Adrenal gland (tissue), 12 donors: ENCODE results near the gene TRAPPC2L. TPM values are rescaled to one million over a fixed set of nuclear protein-coding genes. Genes with fewer than 3 reads are reported as not detected.

ENCODE experiments used
- DNase-seq, 7 donors: peaks; one replicate each; pipeline ENCODE4 v3.0.0-alpha.2; 2019 to 2020
- H3K27ac ChIP-seq, 5 donors: fragments of 200-600 bp; sonication (generic) in 4 of 5; 1 replicate in 3 of 5; 2 replicates in 2 of 5; pipeline versions ENCODE4 v1.5.1 to v1.8.0; 2016 to 2020; ENCODE audit warnings: mild to moderate bottlenecking in 1 of 5
- H3K27me3 ChIP-seq: fragments of 200-600 bp; 2 replicates; pipeline ENCODE4 v1.8.0; 2021
- H3K36me3 ChIP-seq, 2 donors: fragments of 200-600 bp; replicated peaks in 1 of 2; 1 replicate in 1 of 2; 2 replicates in 1 of 2; pipeline versions ENCODE4 v1.5.1 to v1.8.0; 2018 to 2022
- H3K4me1 ChIP-seq, 2 donors: fragments of 200-600 bp; replicated peaks in 1 of 2; 1 replicate in 1 of 2; 2 replicates in 1 of 2; pipeline versions ENCODE4 v1.5.1 to v1.8.0; 2018 to 2021
- H3K4me3 ChIP-seq, 4 donors: fragments of 200-600 bp; sonication (generic) in 3 of 4; one replicate each; pipeline ENCODE4 v1.5.1; 2016 to 2018
- H3K9me3 ChIP-seq, 3 donors: fragments of 200-600 bp; sonication (generic) in 1 of 3; replicated peaks in 1 of 3; 1 replicate in 2 of 3; 2 replicates in 1 of 3; pipeline versions ENCODE4 v1.5.1 to v1.8.0; 2016 to 2021
- POLR2A ChIP-seq, 2 donors: fragments of 450-650 bp; IDR thresholded peaks; one replicate each; pipeline ENCODE4 v1.6.1; 2017; ENCODE audit warnings: antibody characterized with exemption in 2 of 2, mild to moderate bottlenecking in 2 of 2, moderate library complexity in 1 of 2
- WGBS, 4 donors: extraction: QIAGEN DNeasy Blood & Tissue Kit in 2 of 4; methylation state at CpG; one replicate each; pipeline versions ENCODE4 v1.1.5 to v1.1.7; 2013 to 2017; 5-methylcytosine and 5-hydroxymethylcytosine counted together
- intact Hi-C, 2 donors: fragments of 100-400 bp; cut with DNase I; formaldehyde crosslinking; loops; one replicate each; pipeline versions ENCODE4 v1.14.1 to v1.15.0; 2022 to 2023
- polyA plus RNA-seq, 3 donors: library from polyadenylated mRNA; stranded (reverse); fragments of 200-250 nt in 2 of 3; fragments of 350-450 nt in 1 of 3; fragmentation: Illumina TruSeq in 1 of 3; extraction: RNeasy Lipid Tissue Mini Kit (QIAGEN cat#74804) in 1 of 3; gene quantifications; one replicate each; pipeline ENCODE4 v1.2.3, GENCODE V29; 2013 to 2014
- total RNA-seq, 9 donors: library from RNA; depleted of rRNA in 4 of 9; stranded (reverse); fragments of >200 nt in 4 of 9; fragments of 120-200 nt in 1 of 9; fragmentation: NEBNext Ultra II Directional in 1 of 9; extraction: Animal tissue kit (Norgen Biotek cat#: 25700) in 1 of 9; gene quantifications; one replicate each; pipeline versions ENCODE4 v1.1.0 to v1.2.4, GENCODE V29; 2013 to 2023
- TF ChIP-seq, protein P1 (sequence below), 6 experiments: fragments of 450-650 bp in 4 of 6; fragments of 200-600 bp in 2 of 6; sonication (generic) in 1 of 6; IDR thresholded peaks; 1 replicate in 5 of 6; 2 replicates in 1 of 6; pipeline versions ENCODE4 v1.5.1 to v1.8.0; 2016 to 2021; ENCODE audit warnings: antibody characterized with exemption in 6 of 6, mild to moderate bottlenecking in 2 of 6, moderate library complexity in 1 of 6
- donor health status: healthy with polysubstance abuse.
- donor health status: Bipolar disorder and iron deficiency.
- donor health status: DM: yes; HTN: yes; CAD: no.
- donor health status: DM: no; HTN: no; CAD: no.
- donor health status: DM: no; HTN: no; CAD: no.
- donor health status: DM: yes; HTN: yes; CAD: no.

The TRAPPC2L gene
- total and polyA plus RNA-seq, 12 donors = 56.7 to 279 (median 149) TPM

DNA sequence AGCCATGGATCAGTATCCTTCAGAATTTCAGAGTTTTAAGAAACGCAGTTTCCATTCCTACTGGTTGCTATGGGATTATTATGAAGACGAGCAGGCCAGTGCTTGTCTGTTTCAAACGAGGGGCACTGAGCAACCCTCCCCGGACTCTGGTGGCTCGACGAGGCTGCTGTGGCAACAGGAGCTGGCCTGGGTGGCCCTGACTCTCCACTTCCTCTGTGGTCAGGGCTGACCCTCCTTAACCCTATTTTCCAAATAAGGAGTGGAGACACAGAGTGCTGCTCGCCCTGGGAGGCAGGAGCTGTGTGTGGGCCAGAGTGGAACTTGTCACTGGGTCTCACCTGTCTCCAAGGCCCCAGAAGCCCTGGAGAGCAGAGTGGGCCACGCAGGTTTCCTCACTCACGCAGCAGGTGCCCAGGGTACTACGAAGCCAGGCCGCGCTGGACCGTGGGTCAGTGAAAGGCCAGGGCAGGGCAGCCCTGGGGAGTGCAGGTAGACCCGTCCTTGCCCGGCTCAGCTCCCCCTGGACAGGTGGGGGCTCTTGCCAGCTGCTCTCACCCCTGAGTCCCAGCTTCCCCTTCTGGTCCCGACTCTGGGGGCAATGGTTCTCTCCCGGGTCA is 3.5 kb upstream of the TRAPPC2L start:
- intact Hi-C loops = no loop called here
- no peak overlapping the region for H3K27ac ChIP-seq
- peak in 1 of 7 donors; percentile 63 for DNase-seq
- H3K9me3 ChIP-seq = no peaks in the 10 kb centered on the region
- peaks cover 0 to 4% of the 10 kb centered on the region in 2 donors for H3K36me3 ChIP-seq
- no peak overlapping the region for H3K4me3 ChIP-seq
- no peaks in the 10 kb centered on the region for H3K27me3 ChIP-seq
- TF ChIP-seq, protein P1, sequence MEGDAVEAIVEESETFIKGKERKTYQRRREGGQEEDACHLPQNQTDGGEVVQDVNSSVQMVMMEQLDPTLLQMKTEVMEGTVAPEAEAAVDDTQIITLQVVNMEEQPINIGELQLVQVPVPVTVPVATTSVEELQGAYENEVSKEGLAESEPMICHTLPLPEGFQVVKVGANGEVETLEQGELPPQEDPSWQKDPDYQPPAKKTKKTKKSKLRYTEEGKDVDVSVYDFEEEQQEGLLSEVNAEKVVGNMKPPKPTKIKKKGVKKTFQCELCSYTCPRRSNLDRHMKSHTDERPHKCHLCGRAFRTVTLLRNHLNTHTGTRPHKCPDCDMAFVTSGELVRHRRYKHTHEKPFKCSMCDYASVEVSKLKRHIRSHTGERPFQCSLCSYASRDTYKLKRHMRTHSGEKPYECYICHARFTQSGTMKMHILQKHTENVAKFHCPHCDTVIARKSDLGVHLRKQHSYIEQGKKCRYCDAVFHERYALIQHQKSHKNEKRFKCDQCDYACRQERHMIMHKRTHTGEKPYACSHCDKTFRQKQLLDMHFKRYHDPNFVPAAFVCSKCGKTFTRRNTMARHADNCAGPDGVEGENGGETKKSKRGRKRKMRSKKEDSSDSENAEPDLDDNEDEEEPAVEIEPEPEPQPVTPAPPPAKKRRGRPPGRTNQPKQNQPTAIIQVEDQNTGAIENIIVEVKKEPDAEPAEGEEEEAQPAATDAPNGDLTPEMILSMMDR (IDR thresholded peaks at IDR 0.05) = no peak
- no peak for TF ChIP-seq POLR2A (IDR thresholded peaks at IDR 0.05)
- H3K4me1 ChIP-seq = peaks cover 13 to 25% of the 10 kb centered on the region in 2 donors
- WGBS, 4 donors = 79 to 84% (median 80%) methylated on average over 10 to 17 of the region's 17 CpGs

DNA sequence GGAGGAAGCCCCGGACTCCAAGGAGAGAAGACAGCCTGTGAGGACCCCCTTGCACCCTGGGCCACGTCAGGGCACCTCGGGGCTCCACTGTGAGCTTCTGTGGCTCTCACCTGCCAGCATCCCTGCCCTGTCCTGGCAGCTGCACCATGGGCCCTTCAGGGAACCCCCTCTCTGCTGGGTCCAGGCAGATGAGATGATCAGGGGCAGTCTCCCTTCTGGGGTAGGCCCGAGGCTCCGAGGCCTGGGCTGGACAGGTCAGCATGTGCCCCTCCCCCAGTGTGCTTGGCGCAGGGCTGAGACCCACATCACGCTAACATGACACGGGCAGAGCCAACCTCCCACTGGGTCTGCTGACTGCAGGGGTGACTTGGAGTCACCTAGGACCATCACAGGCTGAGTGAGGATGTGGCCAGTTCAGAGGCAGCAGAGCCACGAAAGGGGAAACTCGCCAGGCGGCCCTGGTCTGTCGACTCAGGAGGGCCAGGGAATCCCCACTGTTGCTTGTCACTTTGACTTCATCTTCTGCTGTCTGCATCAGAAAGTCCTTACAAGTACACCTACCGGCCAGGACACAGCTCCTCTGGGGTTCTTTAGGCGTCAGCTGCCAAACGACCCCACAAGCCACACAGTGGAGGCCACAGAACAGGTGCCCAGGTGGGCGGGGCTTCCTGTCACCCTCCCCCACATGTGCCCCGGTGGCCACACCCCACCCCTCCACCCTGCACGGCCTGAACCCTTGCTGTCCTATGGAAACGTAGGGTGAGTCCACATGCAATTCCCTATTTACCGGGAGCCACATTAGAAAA is 2.4 kb upstream of the TRAPPC2L start:
- no peak for DNase-seq
- H3K9me3 ChIP-seq = no peaks in the 10 kb centered on the region
- H3K27ac ChIP-seq = no peak overlapping the region
- no peak overlapping the region for H3K4me3 ChIP-seq
- peaks cover 0 to 15% of the 10 kb centered on the region in 2 donors for H3K36me3 ChIP-seq
- peaks cover 13 to 36% of the 10 kb centered on the region in 2 donors for H3K4me1 ChIP-seq
- no peaks in the 10 kb centered on the region for H3K27me3 ChIP-seq
- TF ChIP-seq POLR2A (IDR thresholded peaks at IDR 0.05) = no peak
- TF ChIP-seq, protein P1 (IDR thresholded peaks at IDR 0.05) = no peak
- 67 to 74% (median 71%) methylated on average over 10 to 20 of the region's 20 CpGs for WGBS, 4 donors
- intact Hi-C loops = loop anchor here in 1 of 2 donors (5.0 kb wide), 1 partner anchor 37 kb away; no protein-coding TSS in a partner anchor

DNA sequence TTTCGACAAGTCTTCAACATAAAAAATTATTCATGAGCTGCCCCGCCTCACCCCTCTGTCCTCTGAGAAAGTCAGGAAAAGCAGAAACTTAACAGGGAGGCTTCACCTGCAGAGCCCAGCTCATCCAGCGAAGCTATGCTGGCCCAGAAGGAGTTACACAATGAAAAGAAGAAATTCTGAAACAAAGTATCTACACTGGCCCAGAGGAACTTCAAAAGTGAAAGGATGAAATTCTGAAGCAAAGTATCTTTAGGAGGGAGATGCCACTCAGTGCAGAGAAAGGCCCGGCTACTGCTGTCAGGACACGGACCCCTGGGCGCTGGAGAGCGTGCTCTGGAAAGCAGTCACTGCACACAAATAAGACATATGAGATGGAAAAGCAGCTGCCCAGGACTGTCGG is 1.8 kb upstream of the TRAPPC2L start:
- Histone ChIP-seq H3K4me1 (peaks cover 13 to 43% of the 10 kb centered on the region in 2 donors), H3K27ac (no peak overlapping the region), H3K9me3 (no peaks in the 10 kb centered on the region), H3K4me3 (no peak overlapping the region), H3K36me3 (peaks cover 0 to 21% of the 10 kb centered on the region in 2 donors), H3K27me3 (no peaks in the 10 kb centered on the region)
- intact Hi-C loops = loop anchor here in 1 of 2 donors (5.0 kb wide), 1 partner anchor 38 kb away; no protein-coding TSS in a partner anchor
- DNase-seq = no peak
- WGBS, 4 donors = 81 to 89% (median 85%) methylated on average over 8 of the region's 8 CpGs
- no peak for TF ChIP-seq POLR2A (IDR thresholded peaks at IDR 0.05)
- TF ChIP-seq, protein P1 (IDR thresholded peaks at IDR 0.05) = no peak

DNA sequence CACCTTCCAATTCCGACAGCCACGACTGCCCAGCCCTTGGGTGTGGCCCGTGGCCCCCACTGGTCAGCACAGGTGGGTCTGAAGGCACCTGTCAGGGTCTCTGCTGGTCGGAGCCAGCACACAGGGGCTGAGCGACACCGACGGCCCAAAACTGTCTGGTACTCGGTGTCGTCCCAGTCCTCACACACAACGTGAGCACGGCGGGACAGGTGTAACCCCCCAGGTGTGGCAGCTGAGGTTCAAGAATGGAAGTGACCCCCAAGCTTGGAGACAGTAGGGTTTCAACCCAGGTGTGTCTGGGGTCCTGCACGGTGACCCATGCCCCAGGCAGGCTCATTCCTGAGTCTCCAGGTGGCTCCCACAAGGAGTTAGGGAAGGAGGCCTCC is 1.2 kb upstream of the TRAPPC2L start:
- 66 to 85% (median 80%) methylated on average over 5 to 13 of the region's 13 CpGs for WGBS, 4 donors
- peaks cover 0 to 25% of the 10 kb centered on the region in 2 donors for H3K36me3 ChIP-seq
- H3K27me3 ChIP-seq = no peaks in the 10 kb centered on the region
- H3K4me1 ChIP-seq = peaks cover 13 to 48% of the 10 kb centered on the region in 2 donors
- intact Hi-C loops = loop anchor here in 1 of 2 donors (5.0 kb wide), 1 partner anchor 38 kb away; no protein-coding TSS in a partner anchor
- H3K9me3 ChIP-seq = no peaks in the 10 kb centered on the region
- TF ChIP-seq, protein P1 (IDR thresholded peaks at IDR 0.05) = no peak
- no peak for TF ChIP-seq POLR2A (IDR thresholded peaks at IDR 0.05)
- peak overlapping the region in 1 of 5 donors; percentile 87 for H3K27ac ChIP-seq
- H3K4me3 ChIP-seq = peak overlapping the region in 1 of 4 donors; percentile 85
- DNase-seq = peak in 1 of 7 donors; percentile 55
